ENCODE results near the gene SLC25A23. TPM values are rescaled to one million over a fixed set of nuclear protein-coding genes. Genes with fewer than 3 reads are reported as not detected.

Gene SLC25A23
- total and polyA plus RNA-seq, 2 experiments from 2014 or later, result 25.7 to 96.4 TPM

DNA sequence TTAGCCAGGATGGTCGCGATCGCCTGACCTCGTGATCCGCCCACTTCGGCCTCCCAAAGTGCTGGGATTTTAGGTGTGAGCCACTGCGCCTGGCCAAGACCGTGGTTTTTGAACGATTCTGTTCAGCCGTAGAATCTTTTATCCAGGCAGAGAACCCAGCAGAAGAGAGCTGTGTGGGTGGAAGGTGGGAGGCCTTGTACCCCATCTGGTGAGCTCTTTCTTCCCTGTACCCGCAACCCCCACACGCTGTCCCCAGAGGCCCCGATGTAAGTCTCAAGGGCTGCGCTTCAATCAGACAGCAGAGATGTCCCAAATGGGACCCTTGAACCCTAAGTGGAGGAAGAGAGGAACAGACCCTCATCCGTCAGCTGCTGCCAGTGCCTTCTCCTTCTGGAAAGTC is 3.7 kb downstream of the SLC25A23 start:
- no peak overlapping the region for H3K27ac ChIP-seq (ENCODE audit: low read depth)
- no peaks in the 10 kb centered on the region; the same call in 1 of the 2 replicates for H4K20me1 ChIP-seq (replicated peaks; ENCODE audit: insufficient read depth)
- no peaks in the 10 kb centered on the region for H3K9me2 ChIP-seq (ENCODE audit: insufficient read depth)
- H3K27me3 Mint-ChIP-seq (ENCODE audit: insufficient read depth, low read depth, poor library complexity), result peaks cover 17% of the 10 kb centered on the region
- H3K4me1 Mint-ChIP-seq, result peaks cover 13% of the 10 kb centered on the region
- no peak overlapping the region for H3K4me3 Mint-ChIP-seq
- ATAC-seq (no peak), DNase-seq (ENCODE audit: low spot score) (no peak)
- TF ChIP-seq CREB1 (CRISPR knock-in tag; IDR thresholded peaks at IDR 0.05; ENCODE audit: low read depth) (no peak), STAT1 (IDR thresholded peaks at IDR 0.05; ENCODE audit: unreplicated experiment) (no peak), ZNF114 (CRISPR knock-in tag; IDR thresholded peaks at IDR 0.05) (no peak), JUNB (IDR thresholded peaks at IDR 0.05; ENCODE audit: unreplicated experiment) (no peak), NANOG (IDR thresholded peaks at IDR 0.05; ENCODE audit: borderline replicate concordance) (no peak), ZNF462 (CRISPR knock-in tag; IDR thresholded peaks at IDR 0.05) (no peak), POLR2AphosphoS5 (IDR thresholded peaks at IDR 0.05; ENCODE audit: low read depth) (no peak), EZH2phosphoT487 (IDR thresholded peaks at IDR 0.05; ENCODE audit: unreplicated experiment) (no peak), ZNF331 (CRISPR knock-in tag; IDR thresholded peaks at IDR 0.05; ENCODE audit: low read depth) (no peak), EZH2 (IDR thresholded peaks at IDR 0.05; ENCODE audit: low read depth, unreplicated experiment) (no peak), CTCF (conservative IDR thresholded peaks at IDR 0.05; ENCODE audit: low read depth in 2 of 2) (no peak)
- TF ChIP-seq, protein P1, sequence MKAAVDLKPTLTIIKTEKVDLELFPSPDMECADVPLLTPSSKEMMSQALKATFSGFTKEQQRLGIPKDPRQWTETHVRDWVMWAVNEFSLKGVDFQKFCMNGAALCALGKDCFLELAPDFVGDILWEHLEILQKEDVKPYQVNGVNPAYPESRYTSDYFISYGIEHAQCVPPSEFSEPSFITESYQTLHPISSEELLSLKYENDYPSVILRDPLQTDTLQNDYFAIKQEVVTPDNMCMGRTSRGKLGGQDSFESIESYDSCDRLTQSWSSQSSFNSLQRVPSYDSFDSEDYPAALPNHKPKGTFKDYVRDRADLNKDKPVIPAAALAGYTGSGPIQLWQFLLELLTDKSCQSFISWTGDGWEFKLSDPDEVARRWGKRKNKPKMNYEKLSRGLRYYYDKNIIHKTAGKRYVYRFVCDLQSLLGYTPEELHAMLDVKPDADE (IDR thresholded peaks at IDR 0.05), result no peak
- TF ChIP-seq, protein P2, sequence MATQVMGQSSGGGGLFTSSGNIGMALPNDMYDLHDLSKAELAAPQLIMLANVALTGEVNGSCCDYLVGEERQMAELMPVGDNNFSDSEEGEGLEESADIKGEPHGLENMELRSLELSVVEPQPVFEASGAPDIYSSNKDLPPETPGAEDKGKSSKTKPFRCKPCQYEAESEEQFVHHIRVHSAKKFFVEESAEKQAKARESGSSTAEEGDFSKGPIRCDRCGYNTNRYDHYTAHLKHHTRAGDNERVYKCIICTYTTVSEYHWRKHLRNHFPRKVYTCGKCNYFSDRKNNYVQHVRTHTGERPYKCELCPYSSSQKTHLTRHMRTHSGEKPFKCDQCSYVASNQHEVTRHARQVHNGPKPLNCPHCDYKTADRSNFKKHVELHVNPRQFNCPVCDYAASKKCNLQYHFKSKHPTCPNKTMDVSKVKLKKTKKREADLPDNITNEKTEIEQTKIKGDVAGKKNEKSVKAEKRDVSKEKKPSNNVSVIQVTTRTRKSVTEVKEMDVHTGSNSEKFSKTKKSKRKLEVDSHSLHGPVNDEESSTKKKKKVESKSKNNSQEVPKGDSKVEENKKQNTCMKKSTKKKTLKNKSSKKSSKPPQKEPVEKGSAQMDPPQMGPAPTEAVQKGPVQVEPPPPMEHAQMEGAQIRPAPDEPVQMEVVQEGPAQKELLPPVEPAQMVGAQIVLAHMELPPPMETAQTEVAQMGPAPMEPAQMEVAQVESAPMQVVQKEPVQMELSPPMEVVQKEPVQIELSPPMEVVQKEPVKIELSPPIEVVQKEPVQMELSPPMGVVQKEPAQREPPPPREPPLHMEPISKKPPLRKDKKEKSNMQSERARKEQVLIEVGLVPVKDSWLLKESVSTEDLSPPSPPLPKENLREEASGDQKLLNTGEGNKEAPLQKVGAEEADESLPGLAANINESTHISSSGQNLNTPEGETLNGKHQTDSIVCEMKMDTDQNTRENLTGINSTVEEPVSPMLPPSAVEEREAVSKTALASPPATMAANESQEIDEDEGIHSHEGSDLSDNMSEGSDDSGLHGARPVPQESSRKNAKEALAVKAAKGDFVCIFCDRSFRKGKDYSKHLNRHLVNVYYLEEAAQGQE (IDR thresholded peaks at IDR 0.05; ENCODE audit: unreplicated experiment), result no peak
- no peak overlapping the region for H3K4me2 ChIP-seq
- no peak overlapping the region for H3K27ac Mint-ChIP-seq
- no peaks in the 10 kb centered on the region for H3K79me2 ChIP-seq (replicated peaks; ENCODE audit: insufficient read depth)
- no peak overlapping the region for H2AFZ ChIP-seq
- H3K9me3 Mint-ChIP-seq, result peaks cover 10% of the 10 kb centered on the region; the same call in 2 of the 3 replicates
- peaks cover 11% of the 10 kb centered on the region; the same call in 1 of the 2 replicates for H3K36me3 ChIP-seq (ENCODE audit: insufficient read depth)
- H3K4me3 ChIP-seq, result no peak overlapping the region
- no peaks in the 10 kb centered on the region for H3K27me3 ChIP-seq (ENCODE audit: insufficient read depth)
- H3K4me1 ChIP-seq (ENCODE audit: insufficient read depth), result peaks cover 4% of the 10 kb centered on the region; the same call in 1 of the 2 replicates
- H3K36me3 Mint-ChIP-seq (ENCODE audit: low read depth), result peaks cover 44% of the 10 kb centered on the region
- no peaks in the 10 kb centered on the region for H3F3A ChIP-seq (replicated peaks; ENCODE audit: low read depth)
